Colonic mucosa (tissue), 2 donors: ENCODE measurements around the gene EVPLL. TPM values are rescaled to one million over a fixed set of nuclear protein-coding genes. Genes with fewer than 3 reads are reported as not detected.

ENCODE experiments used
- microRNA-seq: library from miRNA; unstranded; fragments of <30 nt; microRNA quantifications from one replicate; pipeline ENCODE4, GENCODE V29; 2019
- total RNA-seq, 2 donors: library from RNA; stranded (reverse); fragmentation: NEBNext Ultra II Directional in 1 of 2; extraction: Animal tissue kit (Norgen Biotek cat#: 25700) in 1 of 2; gene quantifications; one replicate each; pipeline ENCODE4 v1.2.1, GENCODE V29; 2021
- donor health status: DM: no; HTN: no; CAD: no.
- donor health status: DM: no; HTN: no; CAD: no.

The EVPLL gene
- total RNA-seq, 2 donors from 2014 or later, result 0.25 to 0.69 TPM

Small RNA genes lying within 50 kb of the gene (microRNA-seq; reads per million reads assigned to microRNA genes)
- gene MIR6778, result not detected

Other genes starting within 250 kb of the EVPLL start
- 100 to 1,000 TPM in 1 of 2 donors, 10 to 100 TPM in 1; 94.8 to 130 TPM for gene ALKBH5, start 193.9 kb upstream of the EVPLL start, total RNA-seq
- 10 to 100 TPM in 1 of 2 donors, 1 to 10 TPM in 1; 7.8 to 13.1 TPM for gene LLGL1, start 152.1 kb upstream of the EVPLL start, total RNA-seq
- gene FLII, start 119.0 kb upstream of the EVPLL start, total RNA-seq, result 100 to 1,000 TPM; 263 to 293 TPM
- gene MIEF2, start 117.1 kb upstream of the EVPLL start, total RNA-seq, result 10 to 100 TPM; 13.2 to 15.3 TPM
- 10 to 100 TPM; 27.2 to 45.4 TPM for gene TOP3A, start 62.8 kb upstream of the EVPLL start, total RNA-seq
- 10 to 100 TPM; 20.5 to 21.4 TPM for gene SMCR8, start 62.5 kb upstream of the EVPLL start, total RNA-seq
- 10 to 100 TPM; 41.4 to 58.0 TPM for gene SHMT1, start 14.2 kb upstream of the EVPLL start, total RNA-seq
- gene LGALS9C, start 99.0 kb downstream of the EVPLL start, total RNA-seq, result 10 to 100 TPM; 24.5 to 60.9 TPM